Stimulated activated memory B cell treated with anti-CD40 and anti-IgM and Interleukin-4, amounts not matched to agents 10 μg/mL and 1 μg/mL and 100 μg/mL, for 72 hours (primary cell): ENCODE data around the gene BMP7.
A peak's percentile ranks its signal among the peaks of the same experiment; 100 is the strongest.

Experiments used
- ATAC-seq: fragments of 150-1000 bp; cut with Tn5 transposase; 2 replicates; pipeline ENCODE4 v1.10.0; 2021
- H3K27ac Mint-ChIP-seq: one replicate; pipeline ENCODE4 v1.8.0; 2022; ENCODE audit warnings: mild to moderate bottlenecking, mixed read lengths
- H3K27me3 Mint-ChIP-seq: one replicate; pipeline ENCODE4 v1.8.0; 2022; ENCODE audit warnings: mixed read lengths
- H3K36me3 Mint-ChIP-seq: one replicate; pipeline ENCODE4 v1.8.0; 2022; ENCODE audit warnings: mixed read lengths
- H3K4me1 Mint-ChIP-seq: one replicate; pipeline ENCODE4 v1.8.0; 2022; ENCODE audit warnings: mixed read lengths
- H3K4me3 Mint-ChIP-seq: one replicate; pipeline ENCODE4 v1.8.0; 2022; ENCODE audit warnings: mild to moderate bottlenecking, moderate library complexity, mixed read lengths
- H3K9me3 Mint-ChIP-seq: one replicate; pipeline ENCODE4 v1.8.0; 2022; ENCODE audit warnings: mixed read lengths

BMP7 gene

DNA sequence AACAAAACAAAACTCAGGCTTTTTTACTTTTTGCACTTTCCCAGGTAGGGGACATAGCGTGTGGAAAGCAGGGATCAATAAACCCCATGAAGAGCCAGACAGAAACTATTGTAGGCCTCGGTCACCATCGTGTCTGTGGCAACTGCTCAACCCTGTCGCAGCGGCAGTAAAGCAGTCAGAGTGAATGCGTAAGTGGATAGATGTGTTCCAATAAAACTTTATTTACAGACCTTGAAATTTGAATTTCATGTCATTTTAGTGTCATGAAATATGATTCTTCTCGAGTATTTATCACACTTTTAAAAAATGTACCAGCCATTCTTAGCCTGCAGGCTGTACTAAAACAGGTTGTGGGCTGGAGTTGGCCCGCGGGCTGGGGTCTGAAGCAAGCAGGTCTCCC, 14.5 kb downstream of the BMP7 start:
- Mint-ChIP-seq H3K9me3 (peaks cover 5% of the 10 kb centered on the region), H3K27ac (no peak overlapping the region), H3K36me3 (no peaks in the 10 kb centered on the region), H3K27me3 (peaks cover 52% of the 10 kb centered on the region), H3K4me3 (no peak overlapping the region), H3K4me1 (no peaks in the 10 kb centered on the region)
- no peak for ATAC-seq

DNA sequence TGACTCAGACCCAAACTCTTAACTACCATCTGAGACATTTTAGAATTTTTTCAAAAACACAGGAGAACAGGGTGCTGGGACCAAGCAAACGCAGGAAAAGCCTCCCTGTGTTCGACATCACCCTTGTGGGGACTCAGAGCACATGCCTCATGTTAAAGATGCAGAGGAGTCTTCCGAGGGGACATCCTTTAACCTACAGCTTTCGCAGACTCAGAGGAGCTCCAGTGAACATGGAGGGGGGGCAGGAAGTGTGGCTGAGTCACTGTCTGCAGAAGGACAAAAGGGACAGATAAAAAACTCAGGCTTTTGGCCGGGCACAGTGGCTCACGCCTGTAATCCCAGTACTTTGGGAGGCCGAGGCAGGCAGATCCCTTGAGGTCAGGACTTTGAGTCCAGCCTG, 15.1 kb downstream of the BMP7 start:
- Mint-ChIP-seq H3K4me3 (no peak overlapping the region), H3K36me3 (no peaks in the 10 kb centered on the region), H3K9me3 (peaks cover 5% of the 10 kb centered on the region), H3K27ac (no peak overlapping the region), H3K27me3 (peaks cover 54% of the 10 kb centered on the region), H3K4me1 (no peaks in the 10 kb centered on the region)
- no peak for ATAC-seq

DNA sequence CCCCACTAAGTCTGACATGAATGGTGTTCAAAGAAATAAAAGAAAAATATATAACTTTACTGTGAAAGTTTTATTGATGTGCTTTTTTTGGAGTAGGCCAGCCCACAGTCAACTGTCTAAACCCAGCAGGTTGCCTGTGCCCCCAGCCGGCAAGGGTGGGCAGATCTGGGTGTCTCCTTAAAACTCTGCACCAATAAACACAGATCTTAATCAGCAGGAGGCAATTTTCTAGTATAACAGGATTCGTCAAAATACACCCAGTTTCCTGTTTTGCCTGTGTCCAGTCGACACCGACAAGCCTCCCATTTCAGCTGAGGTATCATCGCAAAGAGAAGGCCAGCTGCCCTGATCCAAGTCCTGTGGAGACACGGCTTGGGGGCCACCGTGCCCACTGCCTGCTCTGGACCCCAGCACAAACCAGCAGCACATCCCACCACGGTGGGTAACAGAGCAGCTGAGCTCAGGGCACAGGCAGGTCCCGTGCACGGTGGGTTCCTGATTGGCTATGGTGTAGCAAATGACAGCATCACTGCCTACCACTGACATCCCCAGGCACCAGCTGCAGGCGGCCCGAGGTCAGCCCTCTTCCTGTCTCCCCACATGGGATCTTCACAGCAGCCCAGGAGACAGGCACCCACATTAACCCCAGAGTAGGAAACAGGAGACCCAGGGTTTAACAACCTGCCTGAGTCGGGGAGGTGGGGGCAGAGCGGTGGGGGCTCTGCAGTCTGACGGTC, 15.7 kb downstream of the BMP7 start:
- Mint-ChIP-seq H3K27me3 (peaks cover 54% of the 10 kb centered on the region), H3K36me3 (no peaks in the 10 kb centered on the region), H3K27ac (no peak overlapping the region), H3K4me3 (no peak overlapping the region), H3K9me3 (peaks cover 5% of the 10 kb centered on the region), H3K4me1 (no peaks in the 10 kb centered on the region)
- ATAC-seq, result peak; percentile 46

DNA sequence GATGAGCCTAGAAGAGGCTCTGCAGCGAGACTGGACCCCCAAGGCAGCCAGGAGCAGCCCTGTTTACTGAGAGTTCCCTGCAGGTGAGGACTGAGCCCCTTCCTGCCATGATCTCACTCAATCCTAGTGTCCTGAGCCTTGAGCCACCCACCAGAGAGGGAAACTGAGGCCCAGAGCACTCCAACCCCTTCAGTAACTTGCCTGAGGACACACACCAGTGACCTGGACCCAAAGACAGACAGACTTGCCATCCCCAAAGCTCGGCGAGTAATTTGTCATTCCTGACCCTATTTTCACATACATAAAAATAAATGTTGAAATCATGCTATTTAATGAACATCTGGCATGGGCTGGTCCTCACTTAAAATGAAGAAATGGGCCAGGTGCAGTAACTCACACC, 16.7 kb downstream of the BMP7 start:
- no peak for ATAC-seq
- peaks cover 47% of the 10 kb centered on the region for H3K27me3 Mint-ChIP-seq
- no peaks in the 10 kb centered on the region for H3K36me3 Mint-ChIP-seq
- H3K27ac Mint-ChIP-seq, result no peak overlapping the region
- H3K4me3 Mint-ChIP-seq, result no peak overlapping the region
- H3K4me1 Mint-ChIP-seq, result no peaks in the 10 kb centered on the region
- H3K9me3 Mint-ChIP-seq, result peaks cover 5% of the 10 kb centered on the region

DNA sequence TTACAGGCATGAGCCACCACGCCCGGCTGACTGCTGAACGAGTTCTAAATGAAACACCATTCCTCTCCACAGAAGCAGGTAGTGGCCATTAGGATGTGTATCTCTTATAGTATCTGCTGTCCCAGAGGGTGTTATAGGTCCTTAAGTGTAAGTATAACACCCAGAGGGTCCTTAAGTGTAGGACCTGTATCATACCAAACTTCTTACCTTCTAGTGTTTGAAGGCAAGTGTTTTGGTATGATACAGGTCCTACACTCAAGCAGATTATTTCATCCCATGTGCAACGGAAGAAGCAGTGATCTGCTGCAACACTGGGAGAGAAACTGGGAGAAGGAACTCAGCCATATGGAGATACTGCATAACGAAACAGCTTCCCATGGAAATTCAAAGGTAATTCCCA, 17.4 kb downstream of the BMP7 start:
- no peak overlapping the region for H3K27ac Mint-ChIP-seq
- H3K36me3 Mint-ChIP-seq, result no peaks in the 10 kb centered on the region
- H3K9me3 Mint-ChIP-seq, result peaks cover 5% of the 10 kb centered on the region
- no peak for ATAC-seq
- no peak overlapping the region for H3K4me3 Mint-ChIP-seq
- peaks cover 42% of the 10 kb centered on the region for H3K27me3 Mint-ChIP-seq
- H3K4me1 Mint-ChIP-seq, result no peaks in the 10 kb centered on the region

DNA sequence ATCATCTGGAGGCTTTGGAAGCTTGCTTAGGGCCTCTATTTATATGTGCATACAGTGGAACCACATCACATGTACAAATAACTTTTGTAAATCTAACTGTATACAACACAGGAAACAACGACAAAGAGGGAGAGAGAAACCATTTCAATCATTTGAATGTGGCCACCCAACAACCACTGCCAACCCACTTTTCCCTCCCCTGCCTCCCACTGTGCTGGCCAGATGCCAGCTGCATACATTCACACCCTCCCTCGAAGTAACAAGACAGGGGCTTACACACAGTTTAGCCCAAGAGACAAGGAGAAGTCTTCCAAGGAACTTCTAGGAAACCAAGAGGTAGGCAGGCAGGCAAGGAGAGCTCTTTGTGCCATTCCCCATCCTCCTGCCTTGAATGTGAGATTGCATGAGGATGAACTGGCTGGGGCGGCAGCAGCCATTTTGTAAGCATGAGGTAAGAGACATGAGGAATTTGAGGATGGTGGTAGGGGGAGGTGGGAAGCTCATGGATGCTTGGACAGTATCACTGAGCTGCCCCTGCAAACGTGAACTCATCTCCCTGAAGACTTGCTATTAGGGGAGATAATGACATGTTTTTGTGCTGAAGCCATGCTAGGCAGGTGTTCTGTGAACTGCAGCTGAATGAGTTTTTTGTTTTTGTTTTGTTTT, 18.2 kb downstream of the BMP7 start:
- no peak overlapping the region for H3K4me3 Mint-ChIP-seq
- ATAC-seq, result no peak
- no peak overlapping the region for H3K27ac Mint-ChIP-seq
- H3K27me3 Mint-ChIP-seq, result peaks cover 40% of the 10 kb centered on the region
- H3K4me1 Mint-ChIP-seq, result no peaks in the 10 kb centered on the region
- no peaks in the 10 kb centered on the region for H3K36me3 Mint-ChIP-seq
- H3K9me3 Mint-ChIP-seq, result peaks cover 5% of the 10 kb centered on the region

DNA sequence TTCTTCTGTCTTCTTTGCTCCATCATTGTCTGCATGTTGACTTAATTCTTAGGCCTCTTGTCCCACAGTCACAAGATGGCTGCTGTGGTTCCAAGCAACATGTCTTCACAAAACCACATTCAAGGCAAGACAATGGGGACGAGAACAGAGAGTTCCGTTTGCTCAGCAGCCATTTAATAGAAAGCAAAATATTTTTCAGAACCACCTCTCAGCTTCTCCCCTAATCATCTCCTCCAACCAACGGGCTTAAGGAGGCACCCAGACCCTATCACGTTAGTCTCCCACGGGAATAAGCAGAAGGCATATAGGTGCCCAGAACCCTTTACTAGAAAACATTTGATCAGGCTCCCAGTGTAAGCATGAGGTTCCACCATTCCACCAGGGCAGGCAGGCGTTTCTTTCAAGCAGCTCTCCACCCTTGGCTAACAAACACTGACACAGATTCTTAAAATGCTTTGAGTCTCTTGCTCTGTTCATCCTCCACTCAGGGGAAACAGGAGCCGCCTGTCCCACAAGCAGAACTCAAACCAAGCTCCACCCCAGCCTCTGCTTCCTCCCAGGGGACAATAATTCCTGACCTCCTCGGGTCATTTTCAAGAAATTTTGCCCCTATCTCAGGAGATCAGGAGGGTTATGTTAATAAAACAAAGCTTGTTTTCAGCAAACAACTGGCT, 19.0 kb downstream of the BMP7 start:
- H3K9me3 Mint-ChIP-seq, result peaks cover 5% of the 10 kb centered on the region
- H3K36me3 Mint-ChIP-seq, result no peaks in the 10 kb centered on the region
- H3K4me3 Mint-ChIP-seq, result no peak overlapping the region
- H3K4me1 Mint-ChIP-seq, result no peaks in the 10 kb centered on the region
- no peak overlapping the region for H3K27ac Mint-ChIP-seq
- H3K27me3 Mint-ChIP-seq, result peaks cover 37% of the 10 kb centered on the region
- no peak for ATAC-seq

DNA sequence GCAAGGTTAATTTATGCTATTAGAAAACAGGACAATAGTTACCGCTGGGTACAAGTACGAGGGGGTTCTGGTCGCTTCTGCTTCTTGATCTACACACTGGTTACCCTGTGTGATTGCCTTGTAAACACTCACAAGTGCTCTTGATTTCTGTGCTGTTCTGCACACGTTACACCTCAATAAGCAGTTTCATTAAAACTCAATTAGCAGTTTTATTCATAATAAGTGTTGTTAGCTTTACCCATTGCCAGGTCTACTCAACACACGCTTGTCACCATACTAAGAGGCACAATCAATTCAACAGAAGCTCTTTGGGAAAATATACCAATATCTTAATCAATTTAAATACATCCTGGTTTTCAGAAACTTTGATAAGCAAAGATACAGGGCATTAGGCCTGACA, 20.4 kb downstream of the BMP7 start:
- H3K27ac Mint-ChIP-seq, result no peak overlapping the region
- no peaks in the 10 kb centered on the region for H3K36me3 Mint-ChIP-seq
- H3K9me3 Mint-ChIP-seq, result peaks cover 5% of the 10 kb centered on the region
- H3K27me3 Mint-ChIP-seq, result peaks cover 31% of the 10 kb centered on the region
- H3K4me3 Mint-ChIP-seq, result no peak overlapping the region
- H3K4me1 Mint-ChIP-seq, result no peaks in the 10 kb centered on the region
- ATAC-seq, result no peak

DNA sequence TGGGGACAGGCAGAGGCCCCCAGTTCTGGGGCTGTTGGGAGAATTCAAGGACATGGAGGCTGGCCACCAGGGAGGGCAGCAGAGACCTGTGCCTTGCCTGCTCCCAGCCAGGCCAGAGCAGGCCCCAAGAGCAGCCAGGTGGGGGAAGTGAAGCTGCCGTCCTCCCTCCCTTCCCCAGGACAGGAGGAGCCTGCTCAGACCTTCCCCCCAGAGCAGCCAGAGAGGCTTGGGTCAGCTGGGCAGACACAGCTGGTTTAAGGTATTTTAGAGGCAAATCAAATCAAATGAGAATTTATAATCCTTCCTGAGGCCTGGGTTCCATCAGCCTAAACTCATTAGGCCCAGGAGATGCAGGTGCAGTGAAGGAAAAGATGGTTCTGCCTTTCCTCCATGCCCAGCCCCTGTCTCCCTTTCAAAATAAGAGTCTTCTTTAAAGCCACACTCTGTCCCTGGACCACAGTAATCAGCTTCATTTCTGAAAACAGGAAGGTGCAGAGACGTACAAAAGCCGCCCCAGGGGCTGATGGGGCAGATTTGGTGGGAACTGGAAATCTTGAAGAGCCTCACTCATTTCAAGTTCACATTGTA, 21.7 kb downstream of the BMP7 start:
- Mint-ChIP-seq H3K9me3 (peaks cover 9% of the 10 kb centered on the region), H3K27ac (no peak overlapping the region), H3K36me3 (no peaks in the 10 kb centered on the region), H3K4me1 (no peaks in the 10 kb centered on the region), H3K4me3 (no peak overlapping the region), H3K27me3 (peaks cover 26% of the 10 kb centered on the region)
- no peak for ATAC-seq

DNA sequence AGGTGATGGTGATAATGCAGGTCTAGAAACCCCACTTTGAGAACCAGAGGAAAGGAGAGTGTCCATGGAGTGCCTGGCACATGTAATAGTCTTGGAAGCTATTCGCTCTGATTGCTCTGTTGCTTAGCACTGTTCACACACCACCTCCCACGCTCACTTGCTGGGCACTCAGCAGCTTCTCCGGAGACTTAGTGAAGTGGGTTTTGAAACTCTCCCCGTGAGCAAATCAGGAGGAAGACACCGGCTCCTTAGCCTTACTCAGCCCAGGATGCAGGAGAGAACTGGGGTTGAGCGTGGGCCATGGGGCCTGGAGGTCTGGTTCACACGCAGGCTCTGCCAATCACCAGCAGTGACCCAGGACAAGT, 22.2 kb downstream of the BMP7 start:
- Mint-ChIP-seq H3K4me3 (no peak overlapping the region), H3K27ac (no peak overlapping the region), H3K4me1 (no peaks in the 10 kb centered on the region), H3K36me3 (no peaks in the 10 kb centered on the region), H3K27me3 (peaks cover 24% of the 10 kb centered on the region), H3K9me3 (peaks cover 14% of the 10 kb centered on the region)
- peak; percentile 14 for ATAC-seq

DNA sequence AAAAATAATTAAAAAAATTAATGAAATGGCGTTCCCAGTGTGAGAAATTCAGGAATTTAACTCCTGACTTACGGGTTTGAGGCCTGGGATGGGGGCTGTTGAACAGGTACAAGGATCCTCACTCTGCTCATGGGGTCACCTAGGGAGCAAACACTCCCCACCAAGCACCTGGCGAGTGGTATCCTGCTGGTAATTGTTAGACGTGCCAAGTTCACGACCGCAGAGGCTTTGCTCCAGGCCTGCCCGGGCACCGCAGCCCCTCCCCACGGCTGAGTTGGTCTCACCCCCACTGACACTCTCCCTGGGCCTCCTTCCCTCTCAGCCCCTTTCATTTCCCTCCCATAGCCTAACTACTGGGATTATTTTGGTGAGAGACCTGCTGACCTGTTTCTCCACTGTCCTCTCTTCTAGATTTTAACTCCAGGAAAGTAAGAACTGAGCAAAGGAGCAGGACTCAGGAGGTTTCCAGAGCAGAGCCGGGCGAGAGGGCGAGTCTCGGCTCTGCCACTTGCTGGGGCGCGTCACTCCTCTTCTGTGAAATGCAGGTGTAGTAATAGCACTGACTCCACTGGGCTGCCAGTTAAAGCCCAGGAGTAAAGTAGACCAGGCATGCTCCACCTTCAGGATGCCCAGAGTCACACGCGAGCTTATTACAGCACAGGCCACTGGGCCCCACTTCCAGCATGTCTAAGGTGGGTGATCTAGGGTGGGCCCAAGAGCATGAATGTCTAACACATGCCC, 22.8 kb downstream of the BMP7 start:
- no peak overlapping the region for H3K27ac Mint-ChIP-seq
- H3K27me3 Mint-ChIP-seq, result peaks cover 19% of the 10 kb centered on the region
- H3K4me3 Mint-ChIP-seq, result no peak overlapping the region

DNA sequence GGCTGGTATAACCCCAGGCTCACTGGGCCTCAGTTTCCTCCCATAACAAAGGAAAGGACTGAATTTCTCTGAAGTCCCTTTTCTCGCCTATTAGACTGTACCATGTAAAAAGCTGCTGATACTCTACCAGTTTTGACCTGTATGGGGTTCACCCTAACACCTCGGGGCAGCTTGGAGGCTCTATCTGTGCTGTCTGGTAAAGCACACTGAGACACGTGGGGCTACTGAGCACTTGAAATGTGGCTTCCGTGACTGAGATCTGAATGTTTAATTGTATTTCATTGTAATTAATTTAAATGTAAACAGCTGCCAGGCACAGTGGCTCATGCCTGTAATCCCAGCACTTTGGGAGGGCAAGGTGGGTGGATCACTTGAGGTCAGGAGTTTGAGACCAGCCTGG, 24.0 kb downstream of the BMP7 start:
- no peaks in the 10 kb centered on the region for H3K36me3 Mint-ChIP-seq
- no peak overlapping the region for H3K27ac Mint-ChIP-seq
- H3K9me3 Mint-ChIP-seq, result peaks cover 12% of the 10 kb centered on the region
- no peak overlapping the region for H3K4me3 Mint-ChIP-seq
- peaks cover 7% of the 10 kb centered on the region for H3K27me3 Mint-ChIP-seq
- no peaks in the 10 kb centered on the region for H3K4me1 Mint-ChIP-seq
- peak; percentile 14 for ATAC-seq

More for the DNA sequence above, 22.8 kb downstream of the BMP7 start:
- Mint-ChIP-seq H3K4me1 (no peaks in the 10 kb centered on the region), H3K9me3 (peaks cover 14% of the 10 kb centered on the region), H3K36me3 (no peaks in the 10 kb centered on the region)
- ATAC-seq, result peak; percentile 11

DNA sequence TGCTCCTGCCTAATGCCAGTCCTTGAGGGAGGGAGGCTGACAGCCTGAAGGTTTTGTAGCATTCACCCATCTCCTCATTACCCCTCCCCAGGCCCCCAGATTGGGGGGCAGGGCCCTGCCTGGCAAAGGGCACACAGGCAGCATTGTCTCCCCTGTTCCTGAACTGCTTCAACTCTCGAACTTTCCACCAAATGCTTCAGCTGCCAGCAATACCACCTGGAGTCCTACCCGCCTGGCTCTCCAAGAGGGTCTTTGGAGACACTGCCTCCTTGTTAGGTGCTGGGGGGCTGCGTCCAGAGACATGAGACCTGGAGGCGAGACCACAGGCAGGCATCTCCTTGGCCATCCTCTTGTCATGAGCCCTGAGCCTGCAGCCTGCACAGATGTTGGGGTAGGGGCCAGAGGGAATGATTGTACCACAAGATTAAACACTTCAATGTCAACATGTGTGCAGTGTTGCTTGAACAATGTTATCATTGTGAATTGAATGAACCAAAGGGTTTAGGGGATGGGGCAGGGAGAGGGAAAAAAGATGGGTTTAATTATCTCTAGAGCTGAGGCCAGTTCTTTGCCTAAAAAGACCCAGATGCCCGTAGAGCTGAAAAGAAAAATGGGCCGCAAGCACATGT, 25.0 kb downstream of the BMP7 start:
- peaks cover under 1% of the 10 kb centered on the region for H3K27me3 Mint-ChIP-seq
- H3K4me3 Mint-ChIP-seq, result no peak overlapping the region
- H3K4me1 Mint-ChIP-seq, result no peaks in the 10 kb centered on the region
- H3K36me3 Mint-ChIP-seq, result no peaks in the 10 kb centered on the region
- H3K9me3 Mint-ChIP-seq, result peaks cover 12% of the 10 kb centered on the region
- no peak overlapping the region for H3K27ac Mint-ChIP-seq
- ATAC-seq, result no peak

DNA sequence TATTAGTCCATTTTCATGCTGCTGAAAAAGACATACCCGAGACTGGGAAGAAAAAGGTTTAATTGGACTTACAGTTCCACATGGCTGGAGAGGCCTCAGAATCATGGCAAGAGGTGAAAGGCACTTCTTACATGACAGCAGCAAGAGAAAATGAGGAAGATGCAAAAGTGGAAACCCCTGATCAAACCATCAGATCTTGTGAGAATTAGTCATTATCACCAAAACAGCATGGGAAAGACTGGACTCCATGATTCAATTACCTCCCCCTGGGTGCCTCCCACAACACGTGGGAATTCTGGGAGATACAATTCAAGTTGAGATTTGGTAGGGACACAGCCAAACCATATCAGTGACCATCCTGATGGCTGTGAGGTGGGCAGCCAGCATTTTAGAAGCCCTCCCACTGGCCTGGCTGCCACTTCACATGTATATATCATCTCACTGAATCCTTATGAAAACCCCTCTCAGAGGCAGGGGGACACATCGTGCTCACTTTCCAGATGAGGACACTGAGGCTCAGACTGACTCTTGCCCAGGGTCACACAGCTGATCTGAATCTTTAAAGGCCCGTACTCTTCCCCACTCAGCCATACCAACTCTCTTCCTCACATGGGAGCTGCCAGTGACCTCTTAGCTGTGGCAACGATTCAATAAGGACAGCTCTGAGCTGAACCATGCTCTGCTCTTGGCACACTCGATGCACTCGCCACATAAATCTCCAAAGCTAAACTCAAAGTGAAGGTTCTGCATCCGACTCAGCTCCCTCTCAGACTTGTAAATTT, 25.7 kb downstream of the BMP7 start:
- Mint-ChIP-seq H3K9me3 (peaks cover 12% of the 10 kb centered on the region), H3K4me3 (no peak overlapping the region), H3K36me3 (no peaks in the 10 kb centered on the region), H3K4me1 (no peaks in the 10 kb centered on the region), H3K27me3 (peaks cover 7% of the 10 kb centered on the region), H3K27ac (no peak overlapping the region)
- ATAC-seq, result no peak
